IMR-90 (cell line): ENCODE results near the gene WRAP53. TPM values are rescaled to one million over a fixed set of nuclear protein-coding genes. Genes with fewer than 3 reads are reported as not detected.

ENCODE experiments used
- ATAC-seq: fragments of 200-7000 bp; cut with Tn5 transposase; 2 replicates; pipeline ENCODE4 v1.9.1; 2020; ENCODE audit warnings: low read depth, mild to moderate bottlenecking, moderate library complexity
- BruUV-seq: library from RNA; stranded (reverse); fragments of 400-500 nt; replicated peaks from 2 replicates; lab custom pipeline; 2021; lab: Mats Ljungman, UMichigan
- CTCF ChIA-PET: fragments of 300-600 bp; formaldehyde crosslinking; extraction: SDS; loops from one replicate; lab custom pipeline; 2021; ENCODE audit warnings: antibody characterized with exemption; lab: Yijun Ruan, JAX
- POLR2A ChIA-PET: fragments of 300-600 bp; sonication (Branson Sonifier 250); formaldehyde crosslinking; loops from one replicate; lab custom pipeline; 2022; ENCODE audit warnings: antibody characterized with exemption; ENCODE audit not compliant: unreplicated experiment; lab: Charles Lee
- DNase-seq: peaks from one replicate; pipeline ENCODE4 v3.0.0; 2013
- H2AFZ ChIP-seq: replicated peaks from 2 replicates; pipeline ENCODE3; 2013; ENCODE audit warnings: low read length, mild to moderate bottlenecking; ENCODE audit not compliant: poor library complexity
- H2AK5ac ChIP-seq: 2 replicates; pipeline ENCODE4 v1.6.1; 2013; ENCODE audit warnings: low read depth, low read length, inconsistent platforms
- H2AK9ac ChIP-seq: replicated peaks from 2 replicates; pipeline ENCODE3; 2013; ENCODE audit warnings: mild to moderate bottlenecking, low read depth, low read length, moderate library complexity; ENCODE audit not compliant: poor library complexity
- H2BK120ac ChIP-seq: 2 replicates; pipeline ENCODE4 v1.6.1; 2013; ENCODE audit warnings: low read depth, low read length, inconsistent platforms
- H2BK15ac ChIP-seq: 3 replicates; pipeline ENCODE4 v1.6.1; 2013; ENCODE audit warnings: low read depth, low read length, inconsistent platforms
- H2BK20ac ChIP-seq: 2 replicates; pipeline ENCODE4 v1.6.1; 2013; ENCODE audit warnings: low read depth, mild to moderate bottlenecking, inconsistent platforms, low read length, moderate library complexity
- H2BK5ac ChIP-seq: 2 replicates; pipeline ENCODE4 v1.6.1; 2013; ENCODE audit warnings: mild to moderate bottlenecking, low read depth, low read length, inconsistent platforms; ENCODE audit not compliant: poor library complexity, severe bottlenecking
- H3K14ac ChIP-seq: replicated peaks from 2 replicates; pipeline ENCODE4 v1.6.1; 2013; ENCODE audit warnings: low read depth, low read length, inconsistent platforms
- H3K18ac ChIP-seq: 2 replicates; pipeline ENCODE4 v1.6.1; 2013; ENCODE audit warnings: low read depth, low read length, control low read depth
- H3K23ac ChIP-seq: 2 replicates; pipeline ENCODE4 v1.6.1; 2013; ENCODE audit warnings: low read depth, low read length, inconsistent platforms
- H3K27ac ChIP-seq: 2 replicates; pipeline ENCODE4 v1.5.1; 2013; ENCODE audit warnings: mild to moderate bottlenecking, control low read depth, low read length; ENCODE audit not compliant: insufficient read depth
- H3K27me3 ChIP-seq: 2 replicates; pipeline ENCODE4 v1.6.1; 2013; ENCODE audit warnings: low read length; ENCODE audit not compliant: control insufficient read depth, insufficient read depth
- H3K36me3 ChIP-seq: 2 replicates; pipeline ENCODE4 v1.6.1; 2013; ENCODE audit warnings: low read length, mixed read lengths; ENCODE audit not compliant: control insufficient read depth, insufficient read depth
- H3K4ac ChIP-seq: 2 replicates; pipeline ENCODE4 v1.6.1; 2013; ENCODE audit warnings: low read depth, low read length, inconsistent platforms
- H3K4me1 ChIP-seq: 2 replicates; pipeline ENCODE4 v1.6.1; 2013; ENCODE audit warnings: low read length, mixed read lengths; ENCODE audit not compliant: control insufficient read depth, insufficient read depth
- H3K4me2 ChIP-seq: 2 replicates; pipeline ENCODE4 v1.6.1; 2013; ENCODE audit warnings: low read depth, mild to moderate bottlenecking, control low read depth, low read length, moderate library complexity
- H3K4me3 ChIP-seq: 2 replicates; pipeline ENCODE4 v1.5.1; 2013; ENCODE audit warnings: low read depth, mild to moderate bottlenecking, control low read depth, low read length, moderate library complexity; ENCODE audit not compliant: insufficient read depth
- H3K56ac ChIP-seq: 2 replicates; pipeline ENCODE4 v1.6.1; 2013; ENCODE audit warnings: low read length, inconsistent platforms; ENCODE audit not compliant: insufficient read depth; ENCODE audit errors: extremely low read depth
- H3K79me1 ChIP-seq, 2 experiments: 2 replicates each; pipeline ENCODE4 v1.6.1; 2013; ENCODE audit warnings: low read length in 2 of 2, inconsistent platforms in 1 of 2, low read depth in 1 of 2
- H3K9ac ChIP-seq: 2 replicates; pipeline ENCODE4 v1.6.1; 2013; ENCODE audit warnings: low read depth, low read length, control low read depth
- H3K9me1 ChIP-seq: 2 replicates; pipeline ENCODE4 v1.6.1; 2013; ENCODE audit warnings: low read length, inconsistent platforms; ENCODE audit not compliant: insufficient read depth
- H3K9me3 ChIP-seq: 2 replicates; pipeline ENCODE4 v1.6.1; 2013; ENCODE audit warnings: low read length; ENCODE audit not compliant: control insufficient read depth, insufficient read depth
- H4K20me1 ChIP-seq: 2 replicates; pipeline ENCODE4 v1.6.1; 2013; ENCODE audit warnings: low read length, inconsistent platforms; ENCODE audit not compliant: insufficient read depth
- H4K5ac ChIP-seq: 2 replicates; pipeline ENCODE4 v1.6.1; 2013; ENCODE audit warnings: mild to moderate bottlenecking, low read depth, low read length, control low read depth
- H4K8ac ChIP-seq, 2 experiments: 2 replicates each; pipeline ENCODE4 v1.6.1; 2013; ENCODE audit warnings: low read depth in 2 of 2, low read length in 2 of 2, control low read depth in 1 of 2, inconsistent platforms in 1 of 2
- H4K91ac ChIP-seq: 2 replicates; pipeline ENCODE4 v1.6.1; 2013; ENCODE audit warnings: low read depth, low read length, inconsistent platforms; ENCODE audit not compliant: insufficient read depth
- BHLHE40 ChIP-seq: fragments of 150-350 bp; IDR thresholded peaks from 2 replicates; pipeline ENCODE4 v1.6.1; 2016; ENCODE audit warnings: mild to moderate bottlenecking, low read depth, low read length
- CEBPB ChIP-seq: IDR thresholded peaks from 2 replicates; pipeline ENCODE4 v1.6.1; 2012; ENCODE audit warnings: low read depth, low read length, improper control_type of control experiment
- CHD1 ChIP-seq: IDR thresholded peaks from 2 replicates; pipeline ENCODE4 v1.6.1; 2012; ENCODE audit warnings: low read depth, low read length, improper control_type of control experiment
- CTCF ChIP-seq: conservative IDR thresholded peaks from 2 replicates; pipeline ENCODE4 v1.5.1; 2012; ENCODE audit warnings: mild to moderate bottlenecking, low read depth, low read length, improper control_type of control experiment
- FOS ChIP-seq: fragments of 150-350 bp; IDR thresholded peaks from 2 replicates; pipeline ENCODE4 v1.6.1; 2016; ENCODE audit warnings: low read depth, low read length
- MAZ ChIP-seq: IDR thresholded peaks from 2 replicates; pipeline ENCODE4 v1.6.1; 2012; ENCODE audit warnings: low read depth, mild to moderate bottlenecking, low read length, improper control_type of control experiment, moderate library complexity, borderline replicate concordance
- MXI1 ChIP-seq: IDR thresholded peaks from 2 replicates; pipeline ENCODE4 v1.6.1; 2012; ENCODE audit warnings: low read depth, mild to moderate bottlenecking, low read length, moderate library complexity, borderline replicate concordance
- POLR2A ChIP-seq: IDR thresholded peaks from 2 replicates; pipeline ENCODE4 v1.6.1; 2012; ENCODE audit warnings: mild to moderate bottlenecking, low read depth, low read length
- SMC3 ChIP-seq: fragments of 150-350 bp; IDR thresholded peaks from 2 replicates; pipeline ENCODE4 v1.6.1; 2016; ENCODE audit warnings: low read depth, mild to moderate bottlenecking, antibody characterized with exemption, low read length, moderate library complexity
- USF2 ChIP-seq: fragments of 150-350 bp; IDR thresholded peaks from 2 replicates; pipeline ENCODE4 v1.6.1; 2017; ENCODE audit warnings: mild to moderate bottlenecking, antibody characterized with exemption, low read length, low read depth
- WGBS, 2 experiments: methylation state at CpG; one replicate each; pipeline versions ENCODE4 v1.1.5 to v1.1.7; 2013; ENCODE audit warnings: missing lambda C conversion rate in 2 of 2; ENCODE audit not compliant: insufficient read length in 1 of 2; ENCODE audit errors: extremely low coverage in 2 of 2; 5-methylcytosine and 5-hydroxymethylcytosine counted together
- dilution Hi-C: fragments of 300-500 bp; cut with HindIII; formaldehyde crosslinking; loops from one replicate; pipeline ENCODE4 v1.14.3; 2018; ENCODE audit warnings: low sequenced_read_pairs; ENCODE audit not compliant: unreplicated experiment
- in situ Hi-C: fragments of 300-500 bp; cut with MboI; formaldehyde crosslinking; loops from 3 replicates; pipeline ENCODE4 v1.14.3; 2019; ENCODE audit warnings: low sequenced_read_pairs, inconsistent platforms, mixed read lengths
- intact Hi-C: fragments of 100-400 bp; cut with micrococcal nuclease; formaldehyde crosslinking; loops from 2 replicates; pipeline ENCODE4 v1.10.0; 2022
- polyA plus RNA-seq, 3 experiments: library from polyadenylated mRNA; depleted of rRNA; stranded (reverse); fragments of >200 nt; gene quantifications; 2 replicates each; pipeline ENCODE4 v1.2.3, GENCODE V29; 2012; ENCODE audit warnings: low replicate concordance in 1 of 3
- total RNA-seq: library from RNA; depleted of rRNA; stranded (reverse); fragments of >200 nt; gene quantifications from 2 replicates; pipeline ENCODE4 v1.2.3, GENCODE V29; 2012

The WRAP53 gene
- total and polyA plus RNA-seq, 2 of the 4 experiments (the other 2 are of a cell fraction), result 6.6 to 9.5 TPM

GRCh38 chr17:7687072-7687907, 987 bp upstream of the WRAP53 start, which contains the start of gene TP53:
TSS of gene TP53 (minus strand) at chr17:7687490. CDS start at chr17:7676594, 10,896 bp downstream.
- BruUV-seq, result TSS peak; percentile 27
- DNase-seq, result peak; percentile 90
- WGBS, 2 experiments, result 0 to 100% methylated on average over 1 to 20 of the region's 30 CpGs

More at GRCh38 chr17:7687072-7687907, 987 bp upstream of the WRAP53 start, which contains the start of gene TP53:
- peak within 1 kb of the TSS; percentile 55 for H2BK20ac ChIP-seq
- in situ Hi-C loops, result no loop called here
- H3K4me1 ChIP-seq, result no peaks in the 10 kb centered on the region
- H3K27me3 ChIP-seq, result no peaks in the 10 kb centered on the region
- H3K36me3 ChIP-seq, result no peaks in the 10 kb centered on the region
- peak; percentile 33 for ATAC-seq
- intact Hi-C loops, result loop anchor here (2.0 to 5.0 kb wide), 2 partner anchors 72 to 205 kb away; partner anchors contain the start of genes FXR2, POLR2A and SLC35G6
- H2BK15ac ChIP-seq, result peak within 1 kb of the TSS; percentile 38; the same call in 1 of the 3 replicates
- H3K14ac ChIP-seq, result peak within 1 kb of the TSS; percentile 95
- peak within 1 kb of the TSS; percentile 83 for H3K4me3 ChIP-seq
- H4K91ac ChIP-seq, result peak within 1 kb of the TSS; percentile 93
- CTCF ChIA-PET, result interaction anchor here (0.5 to 4.1 kb wide), 15 partner anchors 15 to 641 kb away, joined by 3 to 27 read pairs (median 4); partner anchors contain the start of genes CD68, EFNB3, FXR2 and MPDU1
- peak within 1 kb of the TSS; percentile 98 for H3K23ac ChIP-seq
- H2AFZ ChIP-seq, result peak within 1 kb of the TSS; percentile 94
- TF ChIP-seq BHLHE40 (peak; percentile 18; the same call in 1 of the 2 replicates), MXI1 (peak; percentile 94), POLR2A (peak; percentile 85), USF2 (no peak; the same call in 1 of the 2 replicates), CTCF (no peak), SMC3 (0 out of 2 replicates have a peak, but pooled peaks have one; percentile 2), FOS (peak; percentile 89), CHD1 (no peak), MAZ (peak; percentile 17; the same call in 1 of the 2 replicates), CEBPB (peak; percentile 93)
- H3K27ac ChIP-seq, result peak within 1 kb of the TSS; percentile 96
- H2AK9ac ChIP-seq, result peak within 1 kb of the TSS; percentile 95
- H3K9me3 ChIP-seq, result no peaks in the 10 kb centered on the region
- peak within 1 kb of the TSS; percentile 93 for H3K4me2 ChIP-seq
- peak within 1 kb of the TSS; percentile 96 for H3K9ac ChIP-seq
- peak within 1 kb of the TSS; percentile 99 for H3K56ac ChIP-seq
- H3K4ac ChIP-seq, result peak within 1 kb of the TSS; percentile 97
- peak within 1 kb of the TSS; percentile 86 to 95 for H4K8ac ChIP-seq
- dilution Hi-C loops, result no loop called here
- POLR2A ChIA-PET, result interaction anchor here (0.5 to 3.0 kb wide), 5 partner anchors 57 to 190 kb away, joined by 3 to 9 read pairs (median 3); partner anchors contain the start of genes MPDU1 and SAT2
- H4K20me1 ChIP-seq, result peaks cover 4% of the 10 kb centered on the region
- H2AK5ac ChIP-seq, result peak within 1 kb of the TSS; percentile 95
- H2BK120ac ChIP-seq, result peak within 1 kb of the TSS; percentile 88
- no peaks in the 10 kb centered on the region for H3K9me1 ChIP-seq
- peak within 1 kb of the TSS; percentile 86 for H3K18ac ChIP-seq
- peaks cover 15 to 60% of the 10 kb centered on the region in 2 experiments for H3K79me1 ChIP-seq
- H4K5ac ChIP-seq, result peak within 1 kb of the TSS; percentile 98
- H2BK5ac ChIP-seq, result peak within 1 kb of the TSS; percentile 95
